Neural cell (in vitro differentiated cells): ENCODE data around the gene MBD5. TPM values are rescaled to one million over a fixed set of nuclear protein-coding genes. Genes with fewer than 3 reads are reported as not detected.

Experiments
- H2AFZ ChIP-seq: fragments of 200-600, 300-800 bp; sonication (generic), shearing (Covaris generic); 2 replicates; pipeline ENCODE4 v1.6.0; 2014; ENCODE audit warnings: low read depth, mild to moderate bottlenecking, antibody characterized with exemption, low read length, moderate library complexity
- H3F3A ChIP-seq: fragments of 200-600 bp; shearing (Covaris generic); 2 replicates; pipeline ENCODE4 v1.6.1; 2016; ENCODE audit warnings: mild to moderate bottlenecking, moderate library complexity, mixed read lengths, antibody characterized with exemption, low read length; ENCODE audit not compliant: insufficient read depth, poor library complexity, severe bottlenecking
- H3K27ac ChIP-seq: fragments of 200-600, 300-800 bp; sonication (generic), shearing (Covaris generic); 2 replicates; pipeline ENCODE4 v1.5.1; 2014; ENCODE audit warnings: mild to moderate bottlenecking, low read length, moderate library complexity
- H3K27me3 ChIP-seq: fragments of 300-800, 200-600 bp; sonication (generic), shearing (Covaris generic); 2 replicates; pipeline ENCODE4 v1.6.0; 2014; ENCODE audit warnings: mild to moderate bottlenecking, low read depth, low read length, moderate library complexity; ENCODE audit not compliant: insufficient read depth
- H3K36me3 ChIP-seq: fragments of 300-800, 200-600 bp; sonication (generic), shearing (Covaris generic); 2 replicates; pipeline ENCODE4 v1.5.1; 2014; ENCODE audit warnings: mild to moderate bottlenecking, antibody characterized with exemption, low read length, moderate library complexity; ENCODE audit not compliant: insufficient read depth
- H3K4me2 ChIP-seq: fragments of 300-800, 200-600 bp; sonication (generic), shearing (Covaris generic); 2 replicates; pipeline ENCODE4 v1.6.0; 2014; ENCODE audit warnings: mild to moderate bottlenecking, low read length
- H3K4me3 ChIP-seq: fragments of 300-800, 200-600 bp; sonication (generic), shearing (Covaris generic); 2 replicates; pipeline ENCODE4 v1.5.1; 2014; ENCODE audit warnings: mild to moderate bottlenecking, low read length, moderate library complexity
- H3K79me2 ChIP-seq: fragments of 200-600 bp; shearing (Covaris generic); replicated peaks from 2 replicates; pipeline ENCODE4 v1.6.0; 2014; ENCODE audit warnings: mild to moderate bottlenecking, low read length, moderate library complexity; ENCODE audit not compliant: insufficient read depth
- H3K9ac ChIP-seq: fragments of 300-800, 200-600 bp; sonication (generic), shearing (Covaris generic); 2 replicates; pipeline ENCODE4 v1.6.1; 2016; ENCODE audit warnings: mild to moderate bottlenecking, low read length, mixed read lengths
- H3K9me2 ChIP-seq: fragments of 200-600 bp; shearing (Covaris generic); 2 replicates; pipeline ENCODE4 v1.6.1; 2016; ENCODE audit warnings: mild to moderate bottlenecking, low read length, mixed read lengths; ENCODE audit not compliant: insufficient read depth
- H3K9me3 ChIP-seq: fragments of 200-600, 300-800 bp; sonication (generic), shearing (Covaris generic); 2 replicates; pipeline ENCODE4 v1.6.1; 2016; ENCODE audit warnings: mild to moderate bottlenecking, mixed run types, low read length, moderate library complexity, mixed read lengths
- H4K20me1 ChIP-seq: fragments of 200-600 bp; shearing (Covaris generic); 2 replicates; pipeline ENCODE4 v1.6.1; 2016; ENCODE audit warnings: mild to moderate bottlenecking, mixed run types; ENCODE audit not compliant: insufficient read depth
- CTCF ChIP-seq: fragments of 450-650 bp; IDR thresholded peaks from 2 replicates; pipeline ENCODE4 v1.5.1; 2014; ENCODE audit warnings: antibody characterized with exemption, mild to moderate bottlenecking, moderate library complexity; ENCODE audit not compliant: poor library complexity, severe bottlenecking
- EP300 ChIP-seq: fragments of 450-650 bp; conservative IDR thresholded peaks from 2 replicates; pipeline ENCODE4 v1.6.1; 2014; ENCODE audit warnings: antibody characterized with exemption, mild to moderate bottlenecking, moderate library complexity; ENCODE audit not compliant: poor library complexity, severe bottlenecking
- EZH2 ChIP-seq: fragments of 200-600, 300-800 bp; shearing (Covaris generic), sonication (generic); IDR thresholded peaks from 2 replicates; pipeline ENCODE4 v1.6.1; 2014; ENCODE audit warnings: antibody characterized with exemption, low read length, borderline replicate concordance, mild to moderate bottlenecking; ENCODE audit not compliant: insufficient read depth, poor library complexity, severe bottlenecking
- MXI1 ChIP-seq: fragments of 450-650 bp; conservative IDR thresholded peaks from 2 replicates; pipeline ENCODE4 v1.6.1; 2014; ENCODE audit warnings: antibody characterized with exemption, mild to moderate bottlenecking; ENCODE audit not compliant: poor library complexity, severe bottlenecking
- POLR2AphosphoS5 ChIP-seq: IDR thresholded peaks from 2 replicates; pipeline ENCODE4 v1.6.1; 2012
- RAD21 ChIP-seq: fragments of 450-650 bp; conservative IDR thresholded peaks from 2 replicates; pipeline ENCODE4 v1.6.1; 2014; ENCODE audit warnings: antibody characterized with exemption, mild to moderate bottlenecking, moderate library complexity
- REST ChIP-seq: IDR thresholded peaks from 2 replicates; pipeline ENCODE4 v1.6.1; 2012; ENCODE audit warnings: borderline replicate concordance
- SMC3 ChIP-seq: fragments of 450-650 bp; conservative IDR thresholded peaks from 2 replicates; pipeline ENCODE4 v1.6.1; 2014; ENCODE audit warnings: antibody characterized with exemption, mild to moderate bottlenecking, moderate library complexity; ENCODE audit not compliant: poor library complexity
- TAF1 ChIP-seq: IDR thresholded peaks from 2 replicates; pipeline ENCODE4 v1.6.1; 2012; ENCODE audit warnings: low read depth
- polyA plus RNA-seq: library from polyadenylated mRNA; depleted of rRNA; stranded (reverse); fragments of >200 nt; gene quantifications from 2 replicates; pipeline ENCODE4 v1.2.3, GENCODE V29; 2014

MBD5 gene
- polyA plus RNA-seq, 1 donor from 2014 or later = 9.7 TPM

GRCh38 chr2:148483665-148484064 lies 462.8 kb downstream of the MBD5 start:
- Histone ChIP-seq H3K36me3 (no peaks in the 10 kb centered on the region), H3K9me3 (no peaks in the 10 kb centered on the region), H4K20me1 (no peaks in the 10 kb centered on the region), H3K79me2 (no peaks in the 10 kb centered on the region), H3K9me2 (no peaks in the 10 kb centered on the region), H3F3A (no peaks in the 10 kb centered on the region), H3K4me2 (no peak overlapping the region), H3K27me3 (no peaks in the 10 kb centered on the region), H3K27ac (peak overlapping the region; percentile 61), H3K4me3 (peak overlapping the region; percentile 35), H2AFZ (no peak overlapping the region), H3K9ac (peak overlapping the region; percentile 17)
- TF ChIP-seq EP300 (no peak), EZH2 (no peak), SMC3 (peak; percentile 12), MXI1 (peak; percentile 47), REST (no peak), TAF1 (no peak), POLR2AphosphoS5 (peak; percentile 54), CTCF (no peak), RAD21 (no peak)

- no peak overlapping the region for H3K9ac ChIP-seq
- no peaks in the 10 kb centered on the region for H3K27me3 ChIP-seq
- H3K9me2 ChIP-seq = no peaks in the 10 kb centered on the region
- peak overlapping the region; percentile 61 for H3K27ac ChIP-seq
- peak overlapping the region; percentile 18 for H3K4me2 ChIP-seq
- H3K79me2 ChIP-seq = no peaks in the 10 kb centered on the region
- no peak for TF ChIP-seq RAD21
- no peak for TF ChIP-seq SMC3
- no peak for TF ChIP-seq EZH2
- TF ChIP-seq MXI1 = no peak
- no peak overlapping the region for H2AFZ ChIP-seq
- no peaks in the 10 kb centered on the region for H3K36me3 ChIP-seq
- no peaks in the 10 kb centered on the region for H3K9me3 ChIP-seq
- H3F3A ChIP-seq = no peaks in the 10 kb centered on the region
- peak overlapping the region; percentile 35 for H3K4me3 ChIP-seq
- no peaks in the 10 kb centered on the region for H4K20me1 ChIP-seq
Measured at GRCh38 chr2:148484066-148484465, 463.2 kb downstream of the MBD5 start.
